T-helper 1 cell treated with Interleukin-12 subunit alpha and Interleukin-12 subunit beta and Interleukin-4 antibody, amounts not matched to agents 30 ng/mL and 1 ng/mL, for 36 hours (primary cell): ENCODE results near the gene TMC4. TPM values are rescaled to one million over a fixed set of nuclear protein-coding genes. Genes with fewer than 3 reads are reported as not detected.

Experiments used
- intact Hi-C: fragments of 100-400 bp; cut with micrococcal nuclease; formaldehyde crosslinking; loops from one replicate; pipeline ENCODE4 v1.15.1; 2024
- total RNA-seq: library from RNA; stranded (reverse); gene quantifications from 2 replicates; pipeline ENCODE4 v1.2.3, GENCODE V29; 2022

The TMC4 gene
- total RNA-seq, 1 donor from 2014 or later = 4.6 TPM

DNA sequence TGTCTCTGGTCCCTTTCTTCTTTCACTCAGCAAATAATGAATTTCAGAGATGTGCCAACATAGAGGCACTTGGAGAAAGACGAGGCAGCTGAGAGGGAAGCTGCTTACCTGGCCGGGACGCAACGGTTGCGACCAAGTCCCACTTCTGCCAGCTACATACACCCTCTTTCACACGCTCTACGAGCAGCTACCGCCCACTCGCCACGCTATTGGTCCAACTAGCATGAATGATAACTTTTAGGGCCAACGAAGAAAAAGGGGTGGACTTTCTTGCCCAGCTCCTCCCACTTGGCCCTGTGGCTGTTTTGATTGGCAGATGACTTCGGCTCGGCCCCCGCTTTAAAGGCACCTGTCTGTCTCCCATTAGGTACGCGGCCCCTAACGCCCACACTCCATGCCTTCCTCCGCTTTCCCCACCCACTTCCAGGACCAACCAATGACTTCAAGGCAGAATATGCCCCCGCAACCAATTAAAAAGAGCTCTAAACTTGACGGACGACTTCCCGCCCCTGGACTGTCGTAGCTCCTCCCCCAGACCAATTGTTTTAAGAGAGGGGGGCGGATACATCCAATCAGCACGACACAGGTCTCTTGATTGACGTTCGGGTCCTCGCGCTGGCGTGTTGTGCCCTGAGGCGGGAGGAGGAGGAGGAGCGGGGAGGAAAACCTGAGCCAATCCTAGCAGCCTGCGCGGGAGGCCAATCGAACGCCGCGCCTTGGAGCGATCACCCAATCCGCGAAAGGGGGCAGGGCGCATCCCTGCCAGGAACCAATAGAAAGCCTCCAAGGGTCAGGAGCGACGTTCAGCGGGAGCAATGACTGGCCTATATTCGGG, 35.9 kb downstream of the TMC4 start:
- intact Hi-C loops = loop anchor here (1.0 to 10.0 kb wide), 15 partner anchors 22 to 1984 kb away; partner anchors contain the start of genes FIZ1, KMT5C, LENG1 and MYADM

DNA sequence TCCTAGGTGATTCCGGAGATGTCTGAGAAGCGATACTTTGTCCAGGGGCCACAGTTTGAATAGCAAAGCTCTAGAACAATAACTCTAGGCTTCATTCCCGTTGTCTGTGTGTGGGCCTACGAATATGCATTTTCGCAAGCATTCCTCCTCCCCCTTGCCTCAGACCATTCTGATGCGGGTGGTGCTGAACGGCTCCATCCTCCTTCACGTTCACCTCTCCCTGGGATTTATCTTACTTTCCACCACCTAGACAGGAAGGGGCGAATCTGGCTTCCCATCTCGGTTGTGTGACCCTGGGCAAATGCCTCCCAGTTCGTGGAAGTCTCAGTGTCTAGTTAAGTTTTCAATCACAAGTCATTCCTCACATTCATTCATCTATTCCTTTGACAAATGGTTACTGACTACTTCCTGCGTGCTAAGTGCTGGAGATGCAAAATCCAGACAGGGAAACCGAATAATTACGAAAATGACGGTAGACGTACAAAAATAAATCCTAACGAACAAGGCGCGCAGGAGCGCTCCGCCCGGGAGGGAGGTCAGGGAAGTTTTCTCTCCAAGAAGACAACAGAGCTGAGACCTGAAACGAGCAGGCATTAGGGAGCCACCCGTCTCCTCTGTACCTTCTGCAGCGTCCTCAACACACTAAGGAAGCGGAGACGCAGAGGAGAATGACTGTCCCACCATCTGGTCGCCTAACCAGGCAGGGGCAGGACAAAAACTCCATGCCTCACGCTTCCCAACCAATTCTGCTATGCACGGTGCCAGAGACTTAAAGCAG, 36.7 kb downstream of the TMC4 start:
- intact Hi-C loops = loop anchor here (5.0 to 10.0 kb wide), 2 partner anchors 981 to 1119 kb away; partner anchors contain the start of genes PPP1R12C and PPP6R1

- intact Hi-C loops = loop anchor here (1.0 to 10.0 kb wide), 2 partner anchors 36 to 1121 kb away; partner anchors contain the start of gene PPP6R1
Observed at GRCh38 chr19:54133957-54134590, 38.9 kb downstream of the TMC4 start.

GRCh38 chr19:54133312-54133956, 39.5 kb downstream of the TMC4 start:
- intact Hi-C loops = loop anchor here (10.0 kb wide), 1 partner anchor 1121 kb away; the partner anchor contains the start of gene PPP6R1

GRCh38 chr19:54129617-54129996, 43.4 kb downstream of the TMC4 start:
- intact Hi-C loops = no loop called here

- intact Hi-C loops = no loop called here
Observed at GRCh38 chr19:54128796-54129616, 44.0 kb downstream of the TMC4 start.

DNA sequence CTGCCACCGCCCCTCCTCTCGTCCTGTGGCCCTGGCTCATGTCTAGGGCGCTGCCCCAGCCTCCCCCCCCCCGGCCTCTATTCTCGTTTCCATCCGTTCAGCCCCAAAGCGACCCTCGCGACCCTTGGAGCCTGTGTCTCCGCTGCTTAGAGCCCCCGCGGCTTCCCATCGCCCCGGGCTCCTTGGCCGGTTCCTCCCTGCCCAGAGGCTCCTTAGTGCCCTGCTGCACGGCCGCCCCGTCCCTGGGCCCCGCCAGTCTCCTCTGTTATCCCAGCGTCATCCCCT, 44.6 kb downstream of the TMC4 start:
- intact Hi-C loops = no loop called here

DNA sequence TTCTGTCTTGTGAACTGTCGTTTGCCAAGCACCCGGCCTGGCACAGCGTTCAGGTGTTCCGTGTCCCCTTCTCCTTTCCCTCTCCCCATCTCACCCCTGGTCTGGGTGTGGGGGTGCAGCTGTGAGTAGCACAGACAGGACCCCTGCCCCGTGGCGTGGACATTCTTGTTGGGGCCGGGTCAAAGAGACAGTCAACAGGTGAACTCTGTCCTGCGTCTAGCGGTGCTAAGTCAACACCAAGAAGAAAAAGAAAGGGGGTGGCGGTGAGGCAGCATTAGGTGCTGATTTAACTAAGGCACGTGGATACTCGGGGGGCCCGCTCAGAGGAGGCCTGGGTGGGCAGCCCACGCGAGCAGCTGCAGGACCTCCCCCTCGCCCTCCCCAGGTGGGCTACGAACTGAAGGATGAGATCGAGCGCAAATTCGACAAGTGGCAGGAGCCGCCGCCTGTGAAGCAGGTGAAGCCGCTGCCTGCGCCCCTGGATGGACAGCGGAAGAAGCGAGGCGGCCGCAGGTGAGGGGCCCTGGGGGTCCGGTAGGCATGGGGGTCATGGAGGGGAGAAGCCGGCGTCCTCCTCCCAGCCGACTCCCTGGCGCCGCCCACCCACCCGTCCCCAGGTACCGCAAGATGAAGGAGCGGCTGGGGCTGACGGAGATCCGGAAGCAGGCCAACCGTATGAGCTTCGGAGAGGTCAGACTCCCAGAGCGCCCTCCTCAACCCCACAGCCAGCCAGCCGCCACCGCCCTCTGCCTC, 45.1 kb downstream of the TMC4 start:
- intact Hi-C loops = no loop called here

DNA sequence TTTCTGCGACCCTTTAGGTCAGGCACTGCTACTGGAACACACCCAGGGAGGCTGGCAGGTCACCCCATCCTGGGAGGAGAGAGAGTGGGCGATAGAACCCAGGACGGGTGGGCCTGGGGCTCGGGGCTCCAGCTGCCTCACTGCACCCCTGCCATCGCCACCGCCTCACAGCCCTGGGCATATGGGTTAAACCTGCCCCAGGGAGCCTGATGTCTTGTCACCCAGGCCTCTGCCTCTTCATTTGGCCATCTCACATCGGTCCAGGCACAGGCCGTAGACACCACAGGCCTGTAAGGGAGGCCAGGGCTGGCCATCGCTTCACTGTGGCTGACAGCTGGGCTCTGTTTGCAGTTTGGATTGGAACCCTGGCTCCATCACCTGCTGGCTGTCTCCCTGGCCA, 47.2 kb downstream of the TMC4 start:
- intact Hi-C loops = no loop called here

DNA sequence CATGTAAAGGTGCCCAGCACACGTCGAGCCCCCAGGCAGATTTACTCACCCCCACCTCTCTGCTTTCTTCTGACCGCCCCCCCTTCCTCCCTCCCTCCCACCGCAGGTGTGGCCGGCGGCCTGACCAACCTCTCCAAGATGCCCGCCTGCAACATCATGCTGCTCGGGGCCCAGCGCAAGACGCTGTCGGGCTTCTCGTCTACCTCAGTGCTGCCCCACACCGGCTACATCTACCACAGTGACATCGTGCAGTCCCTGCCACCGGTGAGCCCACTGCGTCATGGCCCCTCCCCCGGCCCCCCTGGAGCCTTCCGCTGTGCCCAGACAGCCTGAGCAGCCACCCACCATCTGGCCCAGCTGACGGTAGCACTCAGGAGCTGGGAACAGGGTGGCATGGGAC, 48.6 kb downstream of the TMC4 start:
- intact Hi-C loops = no loop called here

DNA sequence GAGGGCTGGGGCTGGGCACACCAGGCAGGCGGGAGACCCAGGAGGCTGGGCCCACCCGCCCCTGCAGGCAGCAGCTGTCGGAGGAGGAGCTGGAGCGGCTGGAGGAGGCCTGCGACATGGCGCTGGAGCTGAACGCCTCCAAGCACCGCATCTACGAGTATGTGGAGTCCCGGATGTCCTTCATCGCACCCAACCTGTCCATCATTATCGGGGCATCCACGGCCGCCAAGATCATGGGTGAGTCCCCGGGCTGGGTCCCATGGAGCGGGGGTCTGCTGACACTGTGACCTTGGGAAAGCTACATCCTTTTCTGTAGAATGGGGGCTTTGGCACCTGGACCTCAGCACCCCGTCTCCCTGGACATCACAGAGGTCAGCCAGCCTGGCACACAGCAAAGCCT, 49.3 kb downstream of the TMC4 start:
- intact Hi-C loops = no loop called here

GRCh38 chr19:54121259-54121658, 51.7 kb downstream of the TMC4 start:
- intact Hi-C loops = no loop called here

GRCh38 chr19:54115109-54116063, 57.6 kb downstream of the TMC4 start, which contains the start of the genes PRPF31 and TFPT:
PRPF31 (plus strand) TSS chr19:54115754; CDS start chr19:54118279, 2,525 bp downstream.
TFPT (minus strand) TSS chr19:54115657; CDS start chr19:54115269, 388 bp downstream.
- intact Hi-C loops = loop anchor here (1.0 to 10.0 kb wide), 14 partner anchors 13 to 1490 kb away; partner anchors contain the start of genes CNOT3, LENG1, NDUFA3 and RPS9

DNA sequence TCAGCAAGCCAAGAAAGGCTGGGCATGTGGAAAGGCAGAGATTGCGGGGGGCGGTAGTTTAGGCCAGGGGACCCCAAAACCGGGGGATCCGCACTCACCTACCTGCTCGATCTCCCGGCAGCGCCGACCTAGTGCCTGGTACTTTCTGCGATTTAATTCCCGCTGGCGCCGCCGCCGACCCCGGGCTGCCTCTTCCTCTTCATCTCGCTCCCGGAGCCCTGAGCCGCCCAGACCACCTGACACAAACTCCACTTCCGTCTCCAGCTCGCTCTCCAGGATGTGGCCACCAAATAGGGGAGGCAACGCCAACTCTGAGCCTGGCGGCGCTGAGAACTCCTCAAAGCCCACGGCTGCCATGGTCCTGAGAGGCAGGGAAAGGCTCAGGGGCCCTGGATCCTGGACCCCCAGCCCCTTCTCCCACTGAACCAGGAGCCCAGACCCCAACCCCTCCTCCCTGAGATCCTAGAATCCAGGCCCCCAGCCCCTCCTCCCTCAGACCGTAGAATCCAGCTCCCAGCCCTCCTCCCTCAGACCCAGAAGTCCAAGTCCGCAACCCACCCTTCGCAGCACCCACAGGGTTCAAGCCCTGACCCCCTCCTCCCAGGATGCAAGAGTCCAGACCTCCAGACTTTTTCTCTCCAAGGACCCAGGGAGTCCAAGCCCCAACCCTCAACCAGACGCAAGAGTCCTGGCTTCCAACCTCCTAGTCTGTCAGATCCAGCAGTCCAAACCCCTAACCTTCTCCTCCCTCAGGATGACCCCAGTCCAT, 58.4 kb downstream of the TMC4 start:
- intact Hi-C loops = loop anchor here (1.0 to 10.0 kb wide), 14 partner anchors 12 to 1491 kb away; partner anchors contain the start of genes CNOT3, LENG1, NDUFA3 and RPS9
